Epithelial cell of prostate (primary cell): ENCODE data around the gene PGLYRP2.

Experiments
- DNase-seq: peaks from one replicate; pipeline ENCODE4 v3.0.0-alpha.2; 2011; ENCODE audit warnings: low read depth, low spot score
- H3K27ac ChIP-seq: fragments of 450-650 bp; 2 replicates; pipeline ENCODE4 v1.5.1; 2017; ENCODE audit warnings: mild to moderate bottlenecking

Gene PGLYRP2

DNA sequence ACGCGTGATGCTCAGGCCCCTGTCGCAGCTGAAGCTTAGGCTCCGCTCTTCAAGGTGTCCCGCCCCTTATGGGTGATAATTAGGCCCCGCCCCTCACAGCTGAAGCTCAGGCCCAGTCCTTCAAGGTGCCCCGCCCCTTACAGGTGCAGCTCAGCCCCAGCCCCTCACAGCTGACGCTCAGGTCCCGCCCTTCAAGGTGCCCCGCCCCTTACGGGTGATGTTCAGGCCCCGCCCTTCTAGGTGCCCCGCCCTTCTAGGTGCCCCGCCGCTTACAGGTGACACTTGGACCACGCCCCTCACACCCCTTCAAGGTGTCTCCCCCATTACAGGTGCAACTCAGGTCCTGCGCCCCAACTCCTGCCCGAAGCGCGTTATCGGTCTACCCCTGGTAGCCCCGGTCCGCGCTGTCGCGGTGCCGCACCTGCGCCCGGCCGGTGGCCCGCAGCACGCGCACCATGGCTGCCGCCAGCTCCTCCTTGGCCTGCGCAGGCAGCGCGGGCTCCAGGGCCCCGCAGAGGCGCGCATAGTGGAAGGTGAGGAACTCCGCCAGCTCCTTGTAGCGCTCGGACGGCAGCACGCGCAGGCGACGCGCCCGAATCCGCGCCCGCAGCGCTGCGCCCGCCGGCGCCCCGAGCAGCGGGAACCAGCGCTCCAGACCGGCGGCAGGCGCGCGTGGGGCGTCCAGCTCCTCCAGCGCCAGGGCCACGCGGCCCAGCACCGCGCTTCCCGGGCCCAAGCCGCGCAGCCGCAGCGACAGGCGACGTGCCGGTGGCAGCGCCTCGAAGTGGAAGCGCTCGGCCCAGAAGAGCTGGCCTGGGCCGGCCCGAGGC lies 22.2 kb downstream of the PGLYRP2 start:
- no peak for DNase-seq
- H3K27ac ChIP-seq, result no peak overlapping the region

DNA sequence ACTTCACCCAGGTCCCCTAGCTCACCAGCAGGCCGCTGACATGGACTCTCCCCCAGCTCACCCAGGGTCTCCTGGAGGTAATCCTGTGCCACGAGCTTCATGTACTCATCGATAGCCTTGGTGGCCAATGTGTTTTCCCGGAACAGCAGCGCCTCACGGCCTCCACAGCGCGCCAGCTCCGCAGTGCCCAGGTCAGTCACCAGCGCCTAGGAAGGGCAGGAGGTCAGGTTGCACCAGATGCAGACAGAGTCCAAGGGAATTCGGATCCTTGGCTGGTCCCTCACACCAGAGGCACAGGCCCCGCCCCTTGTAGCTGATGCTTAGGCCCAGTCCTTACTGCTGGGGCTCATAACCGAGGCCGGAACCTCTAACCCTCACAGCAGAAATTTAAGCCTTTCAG lies 22.9 kb downstream of the PGLYRP2 start:
- no peak for DNase-seq
- H3K27ac ChIP-seq, result no peak overlapping the region

GRCh38 chr19:15455996-15456395 lies 23.3 kb downstream of the PGLYRP2 start:
- no peak overlapping the region for H3K27ac ChIP-seq

GRCh38 chr19:15453906-15454860 lies 25.1 kb downstream of the PGLYRP2 start:
- no peak for DNase-seq
- no peak overlapping the region for H3K27ac ChIP-seq

More at GRCh38 chr19:15455996-15456395, 23.3 kb downstream of the PGLYRP2 start:
- DNase-seq, result no peak

- DNase-seq, result no peak
- H3K27ac ChIP-seq, result no peak overlapping the region
Measured at GRCh38 chr19:15453091-15453578, 26.2 kb downstream of the PGLYRP2 start.

- DNase-seq, result no peak
- no peak overlapping the region for H3K27ac ChIP-seq
Measured at GRCh38 chr19:15452111-15453047, 26.9 kb downstream of the PGLYRP2 start.

GRCh38 chr19:15450528-15450890 lies 28.8 kb downstream of the PGLYRP2 start:
- no peak for DNase-seq
- H3K27ac ChIP-seq, result no peak overlapping the region

GRCh38 chr19:15449620-15450527 lies 29.4 kb downstream of the PGLYRP2 start, which contains the start of gene WIZ:
TSS of gene WIZ (minus strand) at chr19:15449956. CDS start at chr19:15448307, 1,649 bp downstream.
- no peak within 1 kb of the TSS for H3K27ac ChIP-seq
- DNase-seq, result no peak

GRCh38 chr19:15448778-15449619 lies 30.3 kb downstream of the PGLYRP2 start:
- no peak for DNase-seq
- H3K27ac ChIP-seq, result no peak overlapping the region

GRCh38 chr19:15448044-15448777 lies 31.1 kb downstream of the PGLYRP2 start:
- H3K27ac ChIP-seq, result no peak overlapping the region
- DNase-seq, result no peak

- no peak overlapping the region for H3K27ac ChIP-seq
- DNase-seq, result no peak
Measured at GRCh38 chr19:15447057-15447456, 32.2 kb downstream of the PGLYRP2 start.

GRCh38 chr19:15445807-15446376 lies 33.4 kb downstream of the PGLYRP2 start:
- no peak for DNase-seq
- H3K27ac ChIP-seq, result no peak overlapping the region

- no peak overlapping the region for H3K27ac ChIP-seq
- DNase-seq, result no peak
Measured at GRCh38 chr19:15445227-15445605, 34.1 kb downstream of the PGLYRP2 start.

- no peak overlapping the region for H3K27ac ChIP-seq
- DNase-seq, result no peak
Measured at GRCh38 chr19:15444505-15445226, 34.6 kb downstream of the PGLYRP2 start.

DNA sequence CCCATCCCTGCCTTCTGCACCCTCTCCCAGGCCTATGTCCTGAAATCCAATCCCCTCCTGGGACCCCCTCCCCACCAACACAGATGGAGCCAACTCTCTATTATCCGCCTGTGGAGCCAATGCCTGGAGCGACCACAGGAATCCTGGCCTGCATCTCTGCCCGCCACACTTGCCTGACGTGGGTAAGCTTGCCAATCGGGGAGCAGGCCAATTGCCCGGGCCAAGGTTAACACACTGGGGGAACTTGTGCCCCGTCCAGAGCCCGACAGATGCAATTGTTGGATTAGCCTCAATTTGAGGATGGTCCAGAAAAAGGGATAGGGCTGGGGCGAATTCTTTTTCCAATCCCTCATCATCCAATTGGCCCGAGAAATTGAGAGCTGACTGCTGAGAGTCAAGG lies 35.5 kb downstream of the PGLYRP2 start:
- no peak overlapping the region for H3K27ac ChIP-seq
- DNase-seq, result no peak

DNA sequence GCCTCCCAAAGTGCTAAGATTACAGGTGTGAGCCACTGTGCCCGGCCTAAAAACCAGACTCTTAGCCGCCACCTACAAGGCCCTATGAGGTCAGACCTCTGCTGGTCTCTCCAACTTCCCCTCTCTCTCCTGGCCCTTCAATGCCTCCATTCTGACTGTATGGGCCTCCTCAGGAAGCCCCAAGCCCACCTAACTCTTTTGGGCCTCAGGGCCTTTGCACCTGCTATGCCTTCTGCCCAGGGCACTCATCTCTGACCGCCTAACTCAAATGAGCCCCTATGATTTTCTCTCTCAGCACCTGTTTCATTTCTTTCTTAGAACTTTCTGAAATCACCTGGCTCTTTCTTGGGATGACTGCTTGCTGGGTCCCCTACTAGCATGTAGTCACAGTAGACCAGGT lies 36.0 kb downstream of the PGLYRP2 start:
- no peak overlapping the region for H3K27ac ChIP-seq
- DNase-seq, result no peak
